Measurements from ENCODE around the gene AMZ1.

Gene AMZ1

GRCh38 chr7:2658941-2659340, 29.1 kb upstream of the AMZ1 start:
- no peak overlapping the region for H3K4me3 ChIP-seq (ENCODE audit: low read depth, low read length)
- TF ChIP-seq CTCF (IDR thresholded peaks at IDR 0.05; ENCODE audit: borderline replicate concordance, insufficient read depth, low read depth, low read length): no peak

- TF ChIP-seq CTCF (IDR thresholded peaks at IDR 0.05; ENCODE audit: borderline replicate concordance, insufficient read depth, low read depth, low read length): no peak
- no peak overlapping the region for H3K4me3 ChIP-seq (ENCODE audit: low read depth, low read length)
Measured at GRCh38 chr7:2659556-2660358, 28.2 kb upstream of the AMZ1 start.

- TF ChIP-seq CTCF (IDR thresholded peaks at IDR 0.05; ENCODE audit: borderline replicate concordance, insufficient read depth, low read depth, low read length): peak; percentile 35; the same call in 1 of the 2 replicates
Measured at GRCh38 chr7:2660359-2661095, 27.5 kb upstream of the AMZ1 start.

GRCh38 chr7:2661096-2661449, 26.9 kb upstream of the AMZ1 start:
- no peak overlapping the region for H3K4me3 ChIP-seq (ENCODE audit: low read depth, low read length)
- TF ChIP-seq CTCF (IDR thresholded peaks at IDR 0.05; ENCODE audit: borderline replicate concordance, insufficient read depth, low read depth, low read length): no peak

More at GRCh38 chr7:2660359-2661095, 27.5 kb upstream of the AMZ1 start:
- no peak overlapping the region for H3K4me3 ChIP-seq (ENCODE audit: low read depth, low read length)

- no peak for TF ChIP-seq CTCF (IDR thresholded peaks at IDR 0.05; ENCODE audit: borderline replicate concordance, insufficient read depth, low read depth, low read length)
- H3K4me3 ChIP-seq (ENCODE audit: low read depth, low read length): no peak overlapping the region
Measured at GRCh38 chr7:2661602-2662272, 26.3 kb upstream of the AMZ1 start.

- TF ChIP-seq CTCF (IDR thresholded peaks at IDR 0.05; ENCODE audit: borderline replicate concordance, insufficient read depth, low read depth, low read length): no peak
- no peak overlapping the region for H3K4me3 ChIP-seq (ENCODE audit: low read depth, low read length)
Measured at GRCh38 chr7:2662273-2663120, 25.5 kb upstream of the AMZ1 start.

All from GM12875 (cell line).